SK-N-SH (cell line): ENCODE results near the gene CYP27B1. TPM values are rescaled to one million over a fixed set of nuclear protein-coding genes. Genes with fewer than 3 reads are reported as not detected.

Experiments
- CTCF ChIA-PET: fragments of 300-600, 350-600 bp; formaldehyde crosslinking; extraction: SDS; loops from one replicate; lab custom pipeline; 2021; lab: Yijun Ruan, JAX
- POLR2A ChIA-PET: fragments of 350-600 bp; sonication (Branson Sonifier 250); formaldehyde crosslinking; extraction: SDS; loops from one replicate; lab custom pipeline; 2020; ENCODE audit warnings: antibody characterized with exemption, inconsistent platforms; lab: Yijun Ruan, JAX
- DNase-seq: peaks from one replicate; pipeline ENCODE4 v3.0.0; 2012
- H2AFZ ChIP-seq: fragments of 200-600 bp; sonication (generic); 2 replicates; pipeline ENCODE4 v1.8.1; 2016; ENCODE audit warnings: antibody characterized with exemption, mild to moderate bottlenecking, low read depth
- H3F3A ChIP-seq: fragments of 200-600 bp; sonication (generic); replicated peaks from 2 replicates; pipeline ENCODE3; 2016; ENCODE audit warnings: antibody characterized with exemption, mild to moderate bottlenecking; ENCODE audit not compliant: insufficient read depth
- H3K27ac ChIP-seq, 2 experiments: fragments of 200-500 bp in 1 of 2; fragments of 200-600 bp in 1 of 2; sonication (Bioruptor generic) in 1 of 2; sonication (generic), shearing (Covaris generic) in 1 of 2; 2 replicates each; pipeline versions ENCODE4 v1.5.1 to v1.6.1; 2014 to 2016; ENCODE audit warnings: low read depth in 2 of 2, inconsistent platforms in 1 of 2, low read length in 1 of 2, mild to moderate bottlenecking in 1 of 2, mixed read lengths in 1 of 2
- H3K27me3 ChIP-seq: fragments of 200-600 bp; sonication (generic), shearing (Covaris generic); 2 replicates; pipeline ENCODE4 v1.6.1; 2016; ENCODE audit warnings: mixed run types; ENCODE audit not compliant: insufficient read depth
- H3K36me3 ChIP-seq, 2 experiments: fragments of 200-500 bp in 1 of 2; fragments of 200-600 bp in 1 of 2; sonication (Bioruptor generic) in 1 of 2; sonication (generic) in 1 of 2; replicated peaks in 1 of 2; 2 replicates each; pipeline versions ENCODE3 to v1.5.1; 2014 to 2016; ENCODE audit warnings: low read length in 1 of 2, mild to moderate bottlenecking in 1 of 2; ENCODE audit not compliant: insufficient read depth in 2 of 2, control insufficient read depth in 1 of 2
- H3K4me1 ChIP-seq, 2 experiments: fragments of 200-500 bp in 1 of 2; fragments of 200-600 bp in 1 of 2; sonication (Bioruptor generic) in 1 of 2; sonication (generic), shearing (Covaris generic) in 1 of 2; 2 replicates each; pipeline versions ENCODE4 v1.5.1 to v1.6.1; 2014 to 2016; ENCODE audit warnings: low read depth in 1 of 2, low read length in 1 of 2, mixed run types in 1 of 2; ENCODE audit not compliant: insufficient read depth in 2 of 2, control insufficient read depth in 1 of 2
- H3K4me2 ChIP-seq: fragments of 200-600 bp; sonication (generic), shearing (Covaris generic); 2 replicates; pipeline ENCODE4 v1.6.1; 2017; ENCODE audit warnings: mixed run types
- H3K4me3 ChIP-seq, 2 experiments: fragments of 200-500 bp in 1 of 2; fragments of 200-600 bp in 1 of 2; sonication (Bioruptor generic) in 1 of 2; sonication (generic), shearing (Covaris generic) in 1 of 2; 2 replicates each; pipeline versions ENCODE4 v1.5.1 to v1.8.1; 2014 to 2016; ENCODE audit warnings: low read depth in 2 of 2, inconsistent platforms in 1 of 2, low read length in 1 of 2, mild to moderate bottlenecking in 1 of 2, mixed read lengths in 1 of 2, moderate library complexity in 1 of 2
- H3K79me2 ChIP-seq: fragments of 200-600 bp; sonication (generic); 2 replicates; pipeline ENCODE4 v1.8.1; 2017; ENCODE audit warnings: mild to moderate bottlenecking; ENCODE audit not compliant: insufficient read depth
- H3K9ac ChIP-seq: fragments of 200-600 bp; sonication (generic); 2 replicates; pipeline ENCODE4 v1.6.1; 2017; ENCODE audit warnings: mixed run types
- H3K9me2 ChIP-seq: fragments of 200-600 bp; sonication (generic); 2 replicates; pipeline ENCODE4 v1.6.1; 2017; ENCODE audit warnings: mixed run types
- H3K9me3 ChIP-seq: fragments of 200-600 bp; sonication (generic); 2 replicates; pipeline ENCODE4 v1.6.1; 2017; ENCODE audit warnings: mixed run types, mild to moderate bottlenecking, moderate library complexity
- H4K20me1 ChIP-seq: fragments of 200-600 bp; sonication (generic); 2 replicates; pipeline ENCODE4 v1.6.1; 2017; ENCODE audit warnings: mild to moderate bottlenecking, mixed run types; ENCODE audit not compliant: insufficient read depth
- CTCF ChIP-seq: fragments of 200-600 bp; sonication (generic); IDR thresholded peaks from 2 replicates; pipeline ENCODE4 v1.6.1; 2017; ENCODE audit warnings: antibody characterized with exemption, mild to moderate bottlenecking, moderate library complexity
- FOXM1 ChIP-seq: IDR thresholded peaks from 2 replicates; pipeline ENCODE4 v1.4.0; 2012; ENCODE audit warnings: low read depth, mild to moderate bottlenecking
- MEF2A ChIP-seq: IDR thresholded peaks from 2 replicates; pipeline ENCODE4 v1.4.0; 2012; ENCODE audit warnings: low read depth, borderline replicate concordance
- SMC3 ChIP-seq: IDR thresholded peaks from 2 replicates; pipeline ENCODE4 v1.6.1; 2012; ENCODE audit warnings: low read depth, low read length, improper control_type of control experiment
- ZBTB33 ChIP-seq: IDR thresholded peaks from 2 replicates; pipeline ENCODE4 v1.4.0; 2012; ENCODE audit warnings: low read depth, borderline replicate concordance
- WGBS: methylation state at CpG from one replicate; pipeline ENCODE4 v1.1.6; 2017; ENCODE audit warnings: low lambda C conversion rate; 5-methylcytosine and 5-hydroxymethylcytosine counted together
- polyA plus RNA-seq, 3 experiments: library from polyadenylated mRNA; depleted of rRNA; stranded (reverse); fragments of >200 nt; gene quantifications; 2 replicates each; pipeline ENCODE4 v1.2.3, GENCODE V29; 2012

The CYP27B1 gene
- polyA plus RNA-seq, 1 of the 3 experiments (the other 2 are of a cell fraction) = 1.7 TPM

- Histone ChIP-seq H3K27ac (no peak overlapping the region), H3K79me2 (no peaks in the 10 kb centered on the region; the same call in 1 of the 2 replicates), H3K9me3 (no peaks in the 10 kb centered on the region), H3K27me3 (no peaks in the 10 kb centered on the region), H3K9me2 (no peaks in the 10 kb centered on the region), H3K4me2 (no peak overlapping the region), H3K36me3 (peaks cover 9 to 10% of the 10 kb centered on the region in 2 experiments), H2AFZ (no peak overlapping the region), H3F3A (peaks cover 19% of the 10 kb centered on the region), H3K4me1 (peaks cover 0 to 29% of the 10 kb centered on the region in 2 experiments; a peak in 2 of 4 replicates), H4K20me1 (no peaks in the 10 kb centered on the region), H3K9ac (no peak overlapping the region), H3K4me3 (no peak overlapping the region)
- ChIA-PET CTCF (interaction anchor here (0.6 to 2.2 kb wide), 4 partner anchors 15 to 1317 kb away, joined by 3 to 7 read pairs (median 5); no protein-coding TSS in a partner anchor), POLR2A (no interaction called here)
- 51% methylated on average over 12 of the region's 14 CpGs for WGBS
- TF ChIP-seq SMC3 = no peak
- no peak for TF ChIP-seq MEF2A
- TF ChIP-seq CTCF = no peak
- TF ChIP-seq FOXM1 = no peak
- no peak for DNase-seq
These were observed 24.8 kb downstream of the CYP27B1 start for GRCh38 chr12:57741844-57742738.

GRCh38 chr12:57741413-57741789 lies 25.5 kb downstream of the CYP27B1 start:
- Histone ChIP-seq H3K4me3 (no peak overlapping the region), H3K9me2 (no peaks in the 10 kb centered on the region), H4K20me1 (no peaks in the 10 kb centered on the region), H3K4me2 (no peak overlapping the region), H3K27me3 (no peaks in the 10 kb centered on the region), H3K79me2 (no peaks in the 10 kb centered on the region; the same call in 1 of the 2 replicates), H3F3A (peaks cover 19% of the 10 kb centered on the region), H2AFZ (no peak overlapping the region), H3K36me3 (peaks cover 2 to 3% of the 10 kb centered on the region in 2 experiments), H3K9me3 (no peaks in the 10 kb centered on the region), H3K9ac (no peak overlapping the region), H3K27ac (no peak overlapping the region), H3K4me1 (peaks cover 0 to 33% of the 10 kb centered on the region in 2 experiments; a peak in 3 of 4 replicates)
- ChIA-PET POLR2A (no interaction called here), CTCF (interaction anchor here (0.6 to 2.2 kb wide), 4 partner anchors 15 to 1316 kb away, joined by 3 to 7 read pairs (median 5); no protein-coding TSS in a partner anchor)
- DNase-seq = no peak
- TF ChIP-seq ZBTB33 = no peak
- WGBS = 90% methylated on average over 1 of the region's 1 CpG
